ENCODE data around the gene UBE2H.

- no peak for TF ChIP-seq CTCF (IDR thresholded peaks at IDR 0.05; ENCODE audit: insufficient read depth, low read length, poor library complexity, severe bottlenecking)
- TF ChIP-seq EZH2phosphoT487 (conservative IDR thresholded peaks at IDR 0.05; ENCODE audit: low read length): no peak
These were observed 12.9 kb downstream of the UBE2H start for GRCh38 chr7:129939881-129940280.
